Spinal cord (tissue), 10 donors: Measurements from ENCODE around the gene TBC1D8. TPM values are rescaled to one million over a fixed set of nuclear protein-coding genes. Genes with fewer than 3 reads are reported as not detected.
A peak's percentile ranks its signal among the peaks of the same experiment; 100 is the strongest.

Source experiments
- DNase-seq, 6 donors: peaks; one replicate each; pipeline versions ENCODE4 v3.0.0 to v3.0.0-alpha.2; 2013 to 2015; ENCODE audit warnings: low spot score in 6 of 6, low read depth in 4 of 6
- H3K27ac ChIP-seq: one replicate; pipeline ENCODE4 v1.5.1; 2013; ENCODE audit warnings: low read depth, low read length, control low read depth
- H3K27me3 ChIP-seq: one replicate; pipeline ENCODE4 v1.6.1; 2013; ENCODE audit warnings: low read length; ENCODE audit not compliant: control insufficient read depth, insufficient read depth
- H3K36me3 ChIP-seq: one replicate; pipeline ENCODE4 v1.6.1; 2013; ENCODE audit warnings: low read length; ENCODE audit not compliant: control insufficient read depth, insufficient read depth
- H3K4me1 ChIP-seq: one replicate; pipeline ENCODE4 v1.6.1; 2013; ENCODE audit warnings: low read length; ENCODE audit not compliant: control insufficient read depth, insufficient read depth
- H3K4me3 ChIP-seq: one replicate; pipeline ENCODE4 v1.5.1; 2013; ENCODE audit warnings: low read depth, low read length, control low read depth
- H3K9me3 ChIP-seq: one replicate; pipeline ENCODE4 v1.6.1; 2013; ENCODE audit warnings: low read length; ENCODE audit not compliant: control insufficient read depth, insufficient read depth
- WGBS: methylation state at CpG from one replicate; pipeline ENCODE4 v1.1.5; 2013; ENCODE audit warnings: missing lambda C conversion rate; ENCODE audit not compliant: insufficient coverage; 5-methylcytosine and 5-hydroxymethylcytosine counted together
- polyA plus RNA-seq, 2 donors: library from polyadenylated mRNA; unstranded; fragments of 120-200 nt; gene quantifications; one replicate each; pipeline ENCODE4 v1.2.1, GENCODE V29; 2013; ENCODE audit not compliant: insufficient read length in 2 of 2
- total RNA-seq, 2 donors: library from RNA; depleted of rRNA in 1 of 2; stranded (reverse); fragments of 120-200 nt in 1 of 2; fragments of >200 nt in 1 of 2; gene quantifications; one replicate each; pipeline versions ENCODE4 v1.2.3 to v1.2.4, GENCODE V29; 2013 to 2014
- donor health status: healthy.

Gene TBC1D8
- total and polyA plus RNA-seq, 4 donors: 16.7 to 21.3 (median 18.0) TPM

- no peaks in the 10 kb centered on the region for H3K36me3 ChIP-seq
- no peaks in the 10 kb centered on the region for H3K9me3 ChIP-seq
- H3K4me3 ChIP-seq: no peak overlapping the region
- no peak overlapping the region for H3K27ac ChIP-seq
- no peaks in the 10 kb centered on the region for H3K4me1 ChIP-seq
- 100% methylated on average over 3 of the region's 6 CpGs for WGBS
- H3K27me3 ChIP-seq: no peaks in the 10 kb centered on the region
- DNase-seq: no peak
These were observed 68.2 kb downstream of the TBC1D8 start for GRCh38 chr2:101082998-101083397.

- Histone ChIP-seq H3K9me3 (no peaks in the 10 kb centered on the region), H3K27ac (no peak overlapping the region), H3K36me3 (no peaks in the 10 kb centered on the region), H3K4me3 (no peak overlapping the region), H3K27me3 (no peaks in the 10 kb centered on the region), H3K4me1 (no peaks in the 10 kb centered on the region)
- DNase-seq: no peak
- WGBS: no CpG with 5 or more reads among the region's 1 CpG
These were observed 69.7 kb downstream of the TBC1D8 start for GRCh38 chr2:101081375-101081907.

- WGBS: 81% methylated on average over 5 of the region's 14 CpGs
- Histone ChIP-seq H3K36me3 (no peaks in the 10 kb centered on the region), H3K27me3 (no peaks in the 10 kb centered on the region), H3K9me3 (no peaks in the 10 kb centered on the region), H3K27ac (no peak overlapping the region), H3K4me3 (no peak overlapping the region), H3K4me1 (no peaks in the 10 kb centered on the region)
- peak in 1 of 6 donors; percentile 20 for DNase-seq
These were observed 70.7 kb downstream of the TBC1D8 start for GRCh38 chr2:101080211-101081068.

- no peak overlapping the region for H3K4me3 ChIP-seq
- H3K27me3 ChIP-seq: no peaks in the 10 kb centered on the region
- H3K4me1 ChIP-seq: no peaks in the 10 kb centered on the region
- H3K27ac ChIP-seq: no peak overlapping the region
- WGBS: 90% methylated on average over 2 of the region's 2 CpGs
- H3K9me3 ChIP-seq: peaks cover 1% of the 10 kb centered on the region
- no peaks in the 10 kb centered on the region for H3K36me3 ChIP-seq
- DNase-seq: no peak
These were observed 74.6 kb downstream of the TBC1D8 start for GRCh38 chr2:101076581-101076980.

- no peaks in the 10 kb centered on the region for H3K27me3 ChIP-seq
- peak in 3 of 6 donors; percentile 2 to 50 (median 23) for DNase-seq
- 61% methylated on average over 4 of the region's 4 CpGs for WGBS
- no peak overlapping the region for H3K4me3 ChIP-seq
- H3K9me3 ChIP-seq: no peaks in the 10 kb centered on the region
- H3K36me3 ChIP-seq: no peaks in the 10 kb centered on the region
- no peak overlapping the region for H3K27ac ChIP-seq
- H3K4me1 ChIP-seq: peaks cover 2% of the 10 kb centered on the region
These were observed 86.2 kb downstream of the TBC1D8 start for GRCh38 chr2:101064868-101065549.

GRCh38 chr2:101064505-101064867, 86.7 kb downstream of the TBC1D8 start:
- H3K27me3 ChIP-seq: no peaks in the 10 kb centered on the region
- no peak overlapping the region for H3K27ac ChIP-seq
- H3K4me1 ChIP-seq: peaks cover 2% of the 10 kb centered on the region
- H3K4me3 ChIP-seq: no peak overlapping the region
- no peaks in the 10 kb centered on the region for H3K9me3 ChIP-seq
- WGBS: 100% methylated on average over 1 of the region's 3 CpGs
- no peak for DNase-seq
- H3K36me3 ChIP-seq: no peaks in the 10 kb centered on the region

GRCh38 chr2:101064125-101064502, 87.1 kb downstream of the TBC1D8 start:
- no peak for DNase-seq
- H3K4me3 ChIP-seq: no peak overlapping the region
- no peak overlapping the region for H3K27ac ChIP-seq
- peaks cover 2% of the 10 kb centered on the region for H3K4me1 ChIP-seq
- no peaks in the 10 kb centered on the region for H3K27me3 ChIP-seq
- WGBS: 100% methylated on average over 1 of the region's 2 CpGs
- no peaks in the 10 kb centered on the region for H3K9me3 ChIP-seq
- no peaks in the 10 kb centered on the region for H3K36me3 ChIP-seq

- Histone ChIP-seq H3K9me3 (no peaks in the 10 kb centered on the region), H3K4me3 (no peak overlapping the region), H3K27ac (no peak overlapping the region), H3K4me1 (peaks cover 2% of the 10 kb centered on the region), H3K27me3 (no peaks in the 10 kb centered on the region), H3K36me3 (no peaks in the 10 kb centered on the region)
- 100% methylated on average over 2 of the region's 3 CpGs for WGBS
- DNase-seq: peak in 2 of 6 donors; percentile 28 to 55
These were observed 87.6 kb downstream of the TBC1D8 start for GRCh38 chr2:101063352-101064124.

- no CpG with 5 or more reads among the region's 3 CpGs for WGBS
- no peaks in the 10 kb centered on the region for H3K27me3 ChIP-seq
These were observed 92.8 kb downstream of the TBC1D8 start for GRCh38 chr2:101058386-101058785.

More at GRCh38 chr2:101058386-101058785, 92.8 kb downstream of the TBC1D8 start:
- peak in 2 of 6 donors; percentile 41 to 85 for DNase-seq
- no peak overlapping the region for H3K27ac ChIP-seq
- H3K4me3 ChIP-seq: no peak overlapping the region
- no peaks in the 10 kb centered on the region for H3K4me1 ChIP-seq
- no peaks in the 10 kb centered on the region for H3K36me3 ChIP-seq
- H3K9me3 ChIP-seq: no peaks in the 10 kb centered on the region
